AG04450 (cell line): ENCODE results near the gene EPG5. TPM values are rescaled to one million over a fixed set of nuclear protein-coding genes. Genes with fewer than 3 reads are reported as not detected.

Experiments
- CTCF ChIA-PET: fragments of 300-600, 350-600 bp; formaldehyde crosslinking; extraction: SDS; loops from one replicate; lab custom pipeline; 2022; ENCODE audit warnings: antibody characterized with exemption, inconsistent platforms; lab: Charles Lee
- POLR2A ChIA-PET: fragments of 350-600 bp; formaldehyde crosslinking; extraction: SDS; loops from one replicate; lab custom pipeline; 2021; ENCODE audit warnings: antibody characterized with exemption, inconsistent platforms; lab: Yijun Ruan, JAX
- DNase-seq: peaks from one replicate; pipeline ENCODE4 v3.0.0-alpha.2; 2011; ENCODE audit warnings: low read depth, low spot score
- H3K27ac ChIP-seq: one replicate; pipeline ENCODE4 v1.5.1; 2012; ENCODE audit warnings: low read depth, low read length, control low read depth
- H3K27me3 ChIP-seq: one replicate; pipeline ENCODE4 v1.6.0; 2012; ENCODE audit warnings: low read length; ENCODE audit not compliant: control insufficient read depth, insufficient read depth
- H3K4me3 ChIP-seq: 2 replicates; pipeline ENCODE4 v1.5.1; 2011; ENCODE audit warnings: mild to moderate bottlenecking, low read depth, low read length, control low read depth
- H3K9me3 ChIP-seq: 2 replicates; pipeline ENCODE4 v1.5.1; 2012; ENCODE audit warnings: low read length; ENCODE audit not compliant: control insufficient read depth, insufficient read depth
- polyA plus RNA-seq: library from polyadenylated mRNA; depleted of rRNA; stranded (reverse); fragments of >200 nt; gene quantifications from 2 replicates; pipeline ENCODE4 v1.2.3, GENCODE V29; 2011
- TF ChIP-seq, protein P1 (sequence below): IDR thresholded peaks from 2 replicates; pipeline ENCODE4 v1.5.1; 2011; ENCODE audit warnings: low read depth, low read length, control low read depth, inconsistent platforms

EPG5 gene
- polyA plus RNA-seq, 1 experiment = 51.5 TPM

DNA sequence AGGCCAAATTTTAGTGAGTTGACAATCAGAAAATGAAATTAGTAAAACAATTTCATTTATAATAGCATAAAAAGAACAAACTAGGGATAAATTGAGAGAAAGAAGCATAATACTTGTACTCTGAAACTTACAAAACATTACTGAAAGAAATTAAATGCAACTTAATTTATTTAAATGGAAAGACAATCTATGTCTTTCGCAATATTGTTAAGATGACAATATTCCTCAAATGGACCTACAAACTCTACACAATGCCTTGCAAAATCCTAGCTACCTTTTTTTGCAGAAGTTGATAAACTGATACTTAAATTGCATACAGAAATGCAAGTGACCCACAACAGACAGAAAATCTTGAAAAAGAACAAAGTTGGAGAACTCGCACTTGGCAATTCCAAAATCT, 9.1 kb downstream of the EPG5 start:
- Histone ChIP-seq H3K9me3 (no peaks in the 10 kb centered on the region), H3K27me3 (no peaks in the 10 kb centered on the region), H3K4me3 (no peak overlapping the region), H3K27ac (peak overlapping the region; percentile 70)
- TF ChIP-seq, protein P1, sequence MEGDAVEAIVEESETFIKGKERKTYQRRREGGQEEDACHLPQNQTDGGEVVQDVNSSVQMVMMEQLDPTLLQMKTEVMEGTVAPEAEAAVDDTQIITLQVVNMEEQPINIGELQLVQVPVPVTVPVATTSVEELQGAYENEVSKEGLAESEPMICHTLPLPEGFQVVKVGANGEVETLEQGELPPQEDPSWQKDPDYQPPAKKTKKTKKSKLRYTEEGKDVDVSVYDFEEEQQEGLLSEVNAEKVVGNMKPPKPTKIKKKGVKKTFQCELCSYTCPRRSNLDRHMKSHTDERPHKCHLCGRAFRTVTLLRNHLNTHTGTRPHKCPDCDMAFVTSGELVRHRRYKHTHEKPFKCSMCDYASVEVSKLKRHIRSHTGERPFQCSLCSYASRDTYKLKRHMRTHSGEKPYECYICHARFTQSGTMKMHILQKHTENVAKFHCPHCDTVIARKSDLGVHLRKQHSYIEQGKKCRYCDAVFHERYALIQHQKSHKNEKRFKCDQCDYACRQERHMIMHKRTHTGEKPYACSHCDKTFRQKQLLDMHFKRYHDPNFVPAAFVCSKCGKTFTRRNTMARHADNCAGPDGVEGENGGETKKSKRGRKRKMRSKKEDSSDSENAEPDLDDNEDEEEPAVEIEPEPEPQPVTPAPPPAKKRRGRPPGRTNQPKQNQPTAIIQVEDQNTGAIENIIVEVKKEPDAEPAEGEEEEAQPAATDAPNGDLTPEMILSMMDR = no peak
- no peak for DNase-seq
- ChIA-PET CTCF (no interaction called here), POLR2A (no interaction called here)

DNA sequence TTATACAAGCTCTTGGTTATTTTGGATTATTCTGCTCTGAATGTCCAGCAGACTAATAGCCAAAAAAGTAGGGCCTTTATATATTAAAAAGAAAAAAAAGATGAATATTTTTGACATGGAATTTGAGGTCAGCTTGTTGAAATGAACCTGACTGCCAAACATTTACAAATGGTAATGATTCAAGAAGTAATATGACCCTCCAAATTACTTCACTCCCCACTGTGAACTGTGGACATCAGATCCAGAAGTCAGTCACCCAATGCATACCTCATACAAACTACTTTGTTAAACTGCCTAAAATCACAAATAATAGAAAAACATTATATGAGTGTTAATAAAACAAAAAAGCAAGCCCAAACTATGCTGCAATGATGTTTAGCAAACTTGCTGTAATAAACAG, 10.0 kb downstream of the EPG5 start:
- no peak overlapping the region for H3K4me3 ChIP-seq
- H3K27me3 ChIP-seq = no peaks in the 10 kb centered on the region
- no peak overlapping the region for H3K27ac ChIP-seq
- POLR2A ChIA-PET = interaction anchor here (0.9 kb wide), 1 partner anchor 16 kb away, joined by 3 read pairs; no protein-coding TSS in a partner anchor
- CTCF ChIA-PET = no interaction called here
- TF ChIP-seq, protein P1 = no peak
- no peaks in the 10 kb centered on the region for H3K9me3 ChIP-seq
- DNase-seq = peak; percentile 32

DNA sequence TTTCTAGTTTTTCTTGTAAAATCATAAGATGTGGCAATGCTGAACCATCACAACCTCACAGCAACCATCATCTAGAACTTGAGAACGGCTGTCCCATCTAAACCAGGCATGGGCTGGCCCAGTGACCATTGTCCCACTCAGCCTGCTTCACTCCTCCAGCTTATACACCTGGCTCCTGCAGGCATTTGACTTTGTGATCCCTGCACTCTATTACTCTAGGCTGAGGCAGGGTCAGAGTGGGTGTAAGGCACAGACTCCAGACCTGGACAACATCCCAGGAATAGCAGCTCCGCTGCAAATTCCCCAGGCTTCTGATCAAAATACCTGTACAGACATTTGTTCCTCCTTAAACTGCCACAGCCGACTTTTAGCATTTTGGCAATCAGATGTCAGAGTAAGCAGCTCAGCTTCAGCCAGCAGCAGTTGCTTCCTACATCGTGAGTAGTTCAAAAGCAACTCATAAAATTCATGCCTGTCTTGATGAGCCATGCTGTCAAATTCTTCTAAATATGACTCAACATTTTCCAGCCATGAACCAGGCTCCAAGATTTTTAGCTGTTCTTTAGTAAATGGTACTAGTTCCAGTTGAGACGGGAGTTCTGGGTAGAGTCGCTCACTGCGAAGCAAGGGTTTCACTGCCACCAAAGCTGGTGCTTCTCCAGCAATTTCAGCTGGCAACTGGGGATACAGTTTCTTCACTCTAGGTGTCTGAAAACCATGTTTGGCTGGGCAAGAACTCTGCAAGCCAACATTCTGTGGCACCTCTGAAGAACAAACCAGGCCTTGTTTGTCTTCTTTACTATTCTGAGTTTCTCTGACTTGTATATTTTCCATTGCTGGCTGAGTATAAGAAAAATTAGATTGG, 12.8 kb downstream of the EPG5 start:
- DNase-seq = peak; percentile 78
- Histone ChIP-seq H3K4me3 (no peak overlapping the region), H3K9me3 (no peaks in the 10 kb centered on the region), H3K27me3 (no peaks in the 10 kb centered on the region), H3K27ac (peak overlapping the region; percentile 88)
- TF ChIP-seq, protein P1 = no peak
- CTCF ChIA-PET = interaction anchor here (0.6 kb wide), 1 partner anchor 1354 kb away, joined by 3 read pairs; no protein-coding TSS in a partner anchor
- POLR2A ChIA-PET = interaction anchor here (0.9 to 1.2 kb wide), 3 partner anchors 9 to 39 kb away, joined by 3 to 6 read pairs (median 3); no protein-coding TSS in a partner anchor

DNA sequence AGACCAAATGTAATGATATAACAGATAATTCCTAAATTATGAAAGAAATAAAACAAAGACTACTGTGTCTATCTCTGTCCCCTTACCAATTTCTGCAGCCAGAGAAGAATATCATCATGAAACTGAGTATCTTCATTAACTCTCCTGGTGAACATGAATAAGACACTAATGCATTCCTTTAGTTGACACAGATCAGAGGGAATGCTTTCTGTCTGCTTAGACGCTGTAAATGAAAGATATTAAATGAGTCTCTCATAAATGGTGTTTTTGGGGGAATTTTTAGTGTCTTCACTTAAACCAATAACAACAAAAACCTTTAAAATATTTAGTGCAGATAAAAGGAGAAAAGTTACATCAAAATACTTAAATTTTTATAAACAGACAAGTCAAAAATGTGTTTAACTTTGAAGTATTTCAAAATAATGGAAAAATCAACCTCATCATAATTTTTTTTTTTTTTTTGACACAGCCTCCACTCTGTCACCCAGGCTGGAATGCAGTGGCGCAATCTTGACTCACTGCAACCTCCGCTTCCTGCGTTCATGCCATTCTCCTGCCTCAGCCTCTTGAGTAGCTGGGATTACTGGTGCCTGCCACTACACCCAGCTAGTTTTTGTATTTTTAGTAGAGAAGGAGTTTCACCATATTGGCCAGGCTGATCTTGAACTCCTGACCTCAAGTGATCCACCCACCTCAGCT, 16.0 kb downstream of the EPG5 start:
- Histone ChIP-seq H3K27ac (peak overlapping the region; percentile 49), H3K9me3 (no peaks in the 10 kb centered on the region), H3K27me3 (no peaks in the 10 kb centered on the region), H3K4me3 (no peak overlapping the region)
- TF ChIP-seq, protein P1 = no peak
- DNase-seq = peak; percentile 46
- CTCF ChIA-PET = interaction anchor here (0.6 kb wide), 1 partner anchor 147 kb away, joined by 6 read pairs; no protein-coding TSS in a partner anchor
- POLR2A ChIA-PET = interaction anchor here (1.1 to 1.5 kb wide), 2 partner anchors 10 to 12 kb away, joined by 6 to 11 read pairs; no protein-coding TSS in a partner anchor
